Activated CD4-positive, alpha-beta T cell treated with anti-CD3 and anti-CD28 coated beads, Interleukin-2, amount 10 ng/mL, durations not matched to agents 24 days and 14 days (primary cell): ENCODE results near the gene PAPPA. TPM values are rescaled to one million over a fixed set of nuclear protein-coding genes. Genes with fewer than 3 reads are reported as not detected.

Experiments used
- DNase-seq: peaks from one replicate; pipeline ENCODE4 v3.0.0; 2022
- H3K27ac Mint-ChIP-seq: one replicate; pipeline ENCODE4 v1.8.0; 2022; ENCODE audit warnings: mild to moderate bottlenecking, mixed read lengths
- H3K27me3 Mint-ChIP-seq: one replicate; pipeline ENCODE4 v1.8.0; 2022; ENCODE audit warnings: mixed read lengths
- H3K36me3 Mint-ChIP-seq: one replicate; pipeline ENCODE4 v1.8.0; 2022; ENCODE audit warnings: low read depth, mild to moderate bottlenecking, mixed read lengths
- H3K4me1 Mint-ChIP-seq: one replicate; pipeline ENCODE4 v1.8.0; 2021; ENCODE audit warnings: mixed read lengths
- H3K4me3 Mint-ChIP-seq: one replicate; pipeline ENCODE4 v1.8.0; 2022; ENCODE audit warnings: mild to moderate bottlenecking, moderate library complexity, mixed read lengths
- H3K9me3 Mint-ChIP-seq: one replicate; pipeline ENCODE4 v1.8.0; 2021; ENCODE audit warnings: mixed read lengths
- intact Hi-C: fragments of 100-400 bp; cut with micrococcal nuclease; formaldehyde crosslinking; loops from one replicate; pipeline ENCODE4 v1.15.1; 2023
- total RNA-seq: library from RNA; stranded (reverse); gene quantifications from 2 replicates; pipeline ENCODE4 v1.2.3, GENCODE V29; 2022

Gene PAPPA
- total RNA-seq, 1 donor from 2014 or later, result not detected

DNA sequence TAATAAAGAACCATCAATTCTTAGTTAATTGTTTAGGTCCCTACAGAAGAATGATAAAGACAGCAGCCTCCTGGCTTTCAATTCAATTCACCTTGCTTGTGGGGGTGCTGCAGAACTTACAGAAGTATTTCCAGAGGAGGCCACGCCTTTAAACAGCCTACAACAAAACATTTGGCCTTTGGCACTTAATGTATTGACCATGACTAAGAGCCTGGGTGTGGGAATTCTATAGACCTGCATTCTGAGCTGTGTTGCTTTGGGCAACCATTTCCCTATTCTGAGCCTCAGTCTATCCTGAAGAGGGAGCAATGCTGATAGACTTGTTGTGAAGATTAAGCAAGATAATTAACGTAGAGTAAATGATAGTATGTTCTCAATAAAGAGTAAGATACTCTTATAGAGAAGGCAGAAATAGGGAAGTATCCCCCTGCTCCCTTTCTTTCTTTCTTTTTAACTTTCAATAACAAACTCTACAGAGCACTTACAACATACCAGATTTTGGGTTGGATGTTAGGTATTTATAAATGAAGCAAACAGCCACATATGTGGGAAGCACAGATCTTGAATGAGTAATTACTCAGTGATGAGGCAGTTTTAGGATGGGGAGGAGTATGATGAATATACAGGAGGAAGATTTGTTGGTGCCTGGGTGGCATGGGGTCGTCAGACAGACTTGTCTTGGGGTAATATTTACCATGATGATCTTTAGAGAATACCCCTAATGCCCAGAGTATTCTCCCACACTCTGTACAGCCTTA is 28.4 kb downstream of the PAPPA start:
- Mint-ChIP-seq H3K4me3 (no peak overlapping the region), H3K4me1 (no peaks in the 10 kb centered on the region), H3K36me3 (no peaks in the 10 kb centered on the region), H3K27ac (no peak overlapping the region), H3K27me3 (no peaks in the 10 kb centered on the region), H3K9me3 (no peaks in the 10 kb centered on the region)
- no peak for DNase-seq
- intact Hi-C loops, result no loop called here

DNA sequence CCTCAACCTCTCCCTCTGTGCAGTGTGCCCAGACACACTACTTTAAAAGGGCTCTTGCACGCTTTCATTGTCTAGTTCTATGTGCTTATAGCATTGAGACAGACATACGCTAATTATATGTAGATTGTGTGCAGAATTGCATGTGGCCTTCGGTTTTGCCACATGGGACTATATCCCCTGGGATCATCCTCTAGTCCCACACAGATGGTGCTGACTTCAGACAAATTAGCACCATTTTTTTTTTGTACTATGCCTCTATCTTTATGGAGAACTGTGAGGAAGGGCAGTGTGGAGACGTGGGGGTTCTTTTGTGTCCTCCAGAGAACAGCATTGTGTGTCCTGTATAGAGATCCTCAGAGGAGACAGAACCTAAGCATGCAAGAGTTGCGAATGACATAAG is 29.3 kb downstream of the PAPPA start:
- intact Hi-C loops, result no loop called here
- no peaks in the 10 kb centered on the region for H3K9me3 Mint-ChIP-seq
- no peaks in the 10 kb centered on the region for H3K4me1 Mint-ChIP-seq
- H3K27me3 Mint-ChIP-seq, result no peaks in the 10 kb centered on the region
- no peak overlapping the region for H3K4me3 Mint-ChIP-seq
- H3K27ac Mint-ChIP-seq, result no peak overlapping the region
- H3K36me3 Mint-ChIP-seq, result no peaks in the 10 kb centered on the region
- DNase-seq, result no peak

DNA sequence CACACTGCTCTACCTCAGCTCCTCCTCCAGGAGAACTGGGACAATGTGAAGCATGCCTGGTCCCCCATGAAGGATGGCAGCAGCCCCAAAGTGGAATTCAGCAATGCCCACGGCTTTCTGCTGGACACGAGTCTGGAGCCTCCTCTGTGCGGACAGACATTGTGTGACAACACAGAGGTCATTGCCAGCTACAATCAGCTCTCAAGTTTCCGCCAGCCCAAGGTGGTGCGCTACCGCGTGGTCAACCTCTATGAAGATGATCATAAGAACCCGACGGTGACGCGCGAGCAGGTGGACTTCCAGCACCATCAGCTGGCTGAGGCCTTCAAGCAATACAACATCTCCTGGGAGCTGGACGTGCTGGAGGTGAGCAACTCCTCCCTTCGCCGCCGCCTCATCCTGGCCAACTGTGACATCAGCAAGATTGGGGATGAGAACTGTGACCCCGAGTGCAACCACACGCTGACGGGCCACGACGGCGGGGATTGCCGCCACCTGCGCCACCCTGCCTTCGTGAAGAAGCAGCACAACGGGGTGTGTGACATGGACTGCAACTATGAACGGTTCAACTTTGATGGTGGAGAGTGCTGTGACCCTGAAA is 34.1 kb downstream of the PAPPA start:
- H3K27me3 Mint-ChIP-seq, result no peaks in the 10 kb centered on the region
- H3K27ac Mint-ChIP-seq, result no peak overlapping the region
- intact Hi-C loops, result no loop called here
- H3K9me3 Mint-ChIP-seq, result no peaks in the 10 kb centered on the region
- no peaks in the 10 kb centered on the region for H3K36me3 Mint-ChIP-seq
- H3K4me3 Mint-ChIP-seq, result no peak overlapping the region
- no peaks in the 10 kb centered on the region for H3K4me1 Mint-ChIP-seq
- DNase-seq, result no peak

- no peak overlapping the region for H3K27ac Mint-ChIP-seq
- no peaks in the 10 kb centered on the region for H3K36me3 Mint-ChIP-seq
- H3K9me3 Mint-ChIP-seq, result no peaks in the 10 kb centered on the region
- no peak overlapping the region for H3K4me3 Mint-ChIP-seq
- DNase-seq, result no peak
- H3K27me3 Mint-ChIP-seq, result no peaks in the 10 kb centered on the region
- no peaks in the 10 kb centered on the region for H3K4me1 Mint-ChIP-seq
- intact Hi-C loops, result no loop called here
These were observed 36.1 kb downstream of the PAPPA start for GRCh38 chr9:116189683-116190082.

- intact Hi-C loops, result no loop called here
- Mint-ChIP-seq H3K27me3 (no peaks in the 10 kb centered on the region), H3K36me3 (no peaks in the 10 kb centered on the region), H3K27ac (no peak overlapping the region), H3K9me3 (no peaks in the 10 kb centered on the region), H3K4me3 (no peak overlapping the region), H3K4me1 (no peaks in the 10 kb centered on the region)
- no peak for DNase-seq
These were observed 37.2 kb downstream of the PAPPA start for GRCh38 chr9:116190637-116191396.

GRCh38 chr9:116191576-116192415 is 38.2 kb downstream of the PAPPA start:
- H3K36me3 Mint-ChIP-seq, result no peaks in the 10 kb centered on the region
- H3K9me3 Mint-ChIP-seq, result no peaks in the 10 kb centered on the region
- intact Hi-C loops, result no loop called here
- H3K4me3 Mint-ChIP-seq, result no peak overlapping the region
- H3K27me3 Mint-ChIP-seq, result no peaks in the 10 kb centered on the region
- DNase-seq, result no peak
- no peak overlapping the region for H3K27ac Mint-ChIP-seq
- H3K4me1 Mint-ChIP-seq, result no peaks in the 10 kb centered on the region

- H3K4me1 Mint-ChIP-seq, result no peaks in the 10 kb centered on the region
- no peak overlapping the region for H3K27ac Mint-ChIP-seq
- no peaks in the 10 kb centered on the region for H3K27me3 Mint-ChIP-seq
- no peaks in the 10 kb centered on the region for H3K9me3 Mint-ChIP-seq
- no peak for DNase-seq
- no peaks in the 10 kb centered on the region for H3K36me3 Mint-ChIP-seq
- intact Hi-C loops, result no loop called here
- no peak overlapping the region for H3K4me3 Mint-ChIP-seq
These were observed 40.0 kb downstream of the PAPPA start for GRCh38 chr9:116193636-116194035.

- Mint-ChIP-seq H3K27me3 (no peaks in the 10 kb centered on the region), H3K9me3 (no peaks in the 10 kb centered on the region), H3K4me3 (no peak overlapping the region), H3K27ac (no peak overlapping the region), H3K36me3 (no peaks in the 10 kb centered on the region), H3K4me1 (no peaks in the 10 kb centered on the region)
- intact Hi-C loops, result no loop called here
- no peak for DNase-seq
These were observed 43.2 kb downstream of the PAPPA start for GRCh38 chr9:116196806-116197205.

DNA sequence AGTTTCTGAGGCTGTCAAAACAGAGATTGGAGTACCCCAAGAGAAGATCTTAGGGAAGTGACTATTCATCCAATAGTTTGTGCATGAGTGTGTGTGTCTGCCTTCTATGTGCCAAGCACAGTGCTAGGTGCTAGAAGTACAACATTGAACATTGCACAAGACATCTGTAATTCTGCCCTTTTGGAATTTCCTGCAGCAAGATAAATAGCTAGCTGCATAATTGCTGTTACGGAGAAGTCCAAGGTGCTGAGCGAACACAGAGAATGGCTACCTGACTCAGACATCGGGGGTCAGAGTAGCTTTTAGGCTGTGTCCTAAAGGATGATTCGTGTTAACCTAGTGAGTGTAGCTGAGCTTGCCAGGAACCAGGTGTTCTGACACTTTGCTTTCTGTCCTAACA is 44.8 kb downstream of the PAPPA start:
- H3K36me3 Mint-ChIP-seq, result no peaks in the 10 kb centered on the region

GRCh38 chr9:116202219-116202912 is 48.8 kb downstream of the PAPPA start:
- Mint-ChIP-seq H3K36me3 (no peaks in the 10 kb centered on the region), H3K27me3 (no peaks in the 10 kb centered on the region), H3K27ac (no peak overlapping the region), H3K4me3 (no peak overlapping the region), H3K4me1 (no peaks in the 10 kb centered on the region), H3K9me3 (no peaks in the 10 kb centered on the region)
- DNase-seq, result no peak
- intact Hi-C loops, result no loop called here

More for the DNA sequence above, 44.8 kb downstream of the PAPPA start:
- H3K27me3 Mint-ChIP-seq, result no peaks in the 10 kb centered on the region
- no peaks in the 10 kb centered on the region for H3K9me3 Mint-ChIP-seq
- no peaks in the 10 kb centered on the region for H3K4me1 Mint-ChIP-seq
- intact Hi-C loops, result no loop called here
- no peak overlapping the region for H3K4me3 Mint-ChIP-seq
- no peak for DNase-seq
- no peak overlapping the region for H3K27ac Mint-ChIP-seq

DNA sequence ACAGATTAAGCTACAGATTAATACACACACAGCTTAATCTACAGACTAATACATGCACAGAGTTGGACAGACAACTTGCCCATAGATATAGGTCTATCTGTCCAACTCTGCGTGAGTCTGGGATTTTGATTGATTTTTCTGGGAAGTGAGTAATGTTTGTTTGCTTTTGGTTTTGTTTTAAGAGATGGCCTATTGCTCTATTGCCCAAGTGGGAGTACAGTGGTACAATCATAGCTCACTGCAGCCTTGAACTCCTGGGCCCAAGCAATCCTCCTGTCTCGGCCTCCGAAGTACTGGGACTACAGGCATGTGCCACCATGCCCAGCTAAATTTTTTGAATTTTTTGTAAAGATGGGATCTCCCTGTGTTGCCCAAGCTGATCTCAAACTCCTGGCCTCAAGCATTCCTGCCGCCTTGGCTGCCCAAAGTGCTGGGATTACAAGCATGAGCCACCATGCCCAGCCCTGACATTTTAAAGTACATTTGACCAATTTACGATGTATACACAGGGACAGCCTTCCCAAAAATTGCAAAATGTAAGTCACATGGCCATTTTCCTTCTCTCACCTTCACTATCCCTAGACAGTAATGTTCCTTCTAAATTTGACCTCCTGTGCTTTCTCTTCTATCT is 50.8 kb downstream of the PAPPA start:
- no peak for DNase-seq
- Mint-ChIP-seq H3K4me3 (no peak overlapping the region), H3K9me3 (no peaks in the 10 kb centered on the region), H3K27ac (no peak overlapping the region), H3K27me3 (no peaks in the 10 kb centered on the region), H3K4me1 (no peaks in the 10 kb centered on the region), H3K36me3 (no peaks in the 10 kb centered on the region)
- intact Hi-C loops, result no loop called here

DNA sequence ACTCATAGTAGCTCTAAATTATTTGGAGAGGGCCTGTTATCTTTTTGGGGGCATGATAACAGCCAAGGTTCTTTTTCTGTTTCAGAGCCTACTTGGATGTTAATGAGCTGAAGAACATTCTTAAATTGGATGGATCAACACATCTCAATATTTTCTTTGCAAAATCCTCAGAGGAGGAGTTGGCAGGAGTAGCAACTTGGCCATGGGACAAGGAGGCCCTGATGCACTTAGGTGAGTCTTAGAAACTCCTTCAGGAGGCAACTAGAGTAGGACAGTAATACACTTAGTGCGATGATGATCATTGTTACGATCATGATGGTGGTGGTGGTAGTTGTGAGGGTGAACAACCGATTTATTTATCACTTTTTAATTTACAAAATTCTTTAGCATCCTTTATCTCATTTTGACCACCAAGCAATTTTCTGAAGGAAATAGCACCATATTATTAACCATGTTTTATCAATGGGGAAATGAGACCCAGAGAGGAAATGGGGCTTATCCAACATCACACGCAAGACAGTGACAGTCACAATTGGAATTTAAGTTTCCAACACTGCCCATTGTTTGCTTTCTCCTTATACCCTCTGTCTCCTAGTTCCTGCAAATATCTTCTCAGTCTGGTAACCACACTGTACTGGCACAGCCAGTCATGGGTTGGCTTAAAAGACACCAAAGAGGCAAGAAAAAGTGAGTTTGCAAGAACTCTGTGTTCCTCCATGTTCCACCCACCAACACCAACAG is 54.0 kb downstream of the PAPPA start:
- no peak for DNase-seq
- Mint-ChIP-seq H3K27ac (no peak overlapping the region), H3K27me3 (no peaks in the 10 kb centered on the region)

More for the DNA sequence above, 54.0 kb downstream of the PAPPA start:
- intact Hi-C loops, result no loop called here
- H3K9me3 Mint-ChIP-seq, result no peaks in the 10 kb centered on the region
- H3K4me3 Mint-ChIP-seq, result no peak overlapping the region
- no peaks in the 10 kb centered on the region for H3K4me1 Mint-ChIP-seq
- H3K36me3 Mint-ChIP-seq, result no peaks in the 10 kb centered on the region
